Trophoblast cell (in vitro differentiated cells and primary cell): ENCODE data around the gene GALNTL6.

Source experiments
- DNase-seq, 2 donors: peaks; one replicate each; pipeline ENCODE4 v3.0.0-alpha.2; 2016
- H2AFZ ChIP-seq: 2 replicates; pipeline ENCODE4 v1.6.1; 2013; ENCODE audit warnings: low read length, moderate library complexity, mild to moderate bottlenecking; ENCODE audit not compliant: insufficient read depth, poor library complexity
- H2AK5ac ChIP-seq: 2 replicates; pipeline ENCODE4 v1.6.1; 2013; ENCODE audit warnings: mild to moderate bottlenecking, low read length
- H2BK120ac ChIP-seq: 2 replicates; pipeline ENCODE4 v1.6.1; 2013; ENCODE audit warnings: low read length, mild to moderate bottlenecking, moderate library complexity; ENCODE audit not compliant: insufficient read depth, poor library complexity
- H2BK12ac ChIP-seq: 2 replicates; pipeline ENCODE4 v1.6.1; 2013; ENCODE audit warnings: mild to moderate bottlenecking, low read length, moderate library complexity
- H2BK5ac ChIP-seq: 2 replicates; pipeline ENCODE4 v1.6.1; 2013; ENCODE audit warnings: low read length, low read depth, moderate library complexity, mild to moderate bottlenecking; ENCODE audit not compliant: poor library complexity
- H3K14ac ChIP-seq: 2 replicates; pipeline ENCODE4 v1.6.1; 2013; ENCODE audit warnings: mild to moderate bottlenecking, low read length
- H3K18ac ChIP-seq: 2 replicates; pipeline ENCODE4 v1.6.1; 2013; ENCODE audit warnings: mild to moderate bottlenecking, low read length
- H3K23ac ChIP-seq: 2 replicates; pipeline ENCODE4 v1.6.1; 2013; ENCODE audit warnings: low read length
- H3K27ac ChIP-seq: 2 replicates; pipeline ENCODE4 v1.5.1; 2013; ENCODE audit warnings: low read depth, mild to moderate bottlenecking, inconsistent platforms, low read length, moderate library complexity
- H3K27me3 ChIP-seq: 2 replicates; pipeline ENCODE4 v1.6.1; 2013; ENCODE audit warnings: inconsistent platforms, mild to moderate bottlenecking, low read length, moderate library complexity; ENCODE audit not compliant: insufficient read depth
- H3K36me3 ChIP-seq, 2 experiments: 1 replicate in 1 of 2; 2 replicates in 1 of 2; pipeline ENCODE4 v1.6.1; 2013; ENCODE audit warnings: low read length in 2 of 2, mild to moderate bottlenecking in 2 of 2, moderate library complexity in 1 of 2; ENCODE audit not compliant: insufficient read depth in 2 of 2, control insufficient read depth in 1 of 2
- H3K4ac ChIP-seq: 2 replicates; pipeline ENCODE4 v1.6.1; 2013; ENCODE audit warnings: low read depth, mild to moderate bottlenecking, low read length, moderate library complexity
- H3K4me1 ChIP-seq, 2 experiments: 1 replicate in 1 of 2; 2 replicates in 1 of 2; pipeline ENCODE4 v1.6.1; 2013; ENCODE audit warnings: low read length in 2 of 2, mild to moderate bottlenecking in 2 of 2, moderate library complexity in 1 of 2; ENCODE audit not compliant: insufficient read depth in 2 of 2, control insufficient read depth in 1 of 2
- H3K4me2 ChIP-seq: 2 replicates; pipeline ENCODE4 v1.6.1; 2013; ENCODE audit warnings: inconsistent platforms, mild to moderate bottlenecking, low read length, moderate library complexity
- H3K4me3 ChIP-seq: 2 replicates; pipeline ENCODE4 v1.5.1; 2013; ENCODE audit warnings: mild to moderate bottlenecking, low read depth, low read length, inconsistent platforms
- H3K79me1 ChIP-seq: one replicate; pipeline ENCODE4 v1.6.1; 2013; ENCODE audit warnings: low read length
- H3K79me2 ChIP-seq: 2 replicates; pipeline ENCODE4 v1.6.1; 2013; ENCODE audit warnings: low read length, mild to moderate bottlenecking; ENCODE audit not compliant: control insufficient read depth, insufficient read depth, poor library complexity
- H3K9ac ChIP-seq: 2 replicates; pipeline ENCODE4 v1.6.1; 2013; ENCODE audit warnings: mild to moderate bottlenecking, low read length
- H3K9me3 ChIP-seq: 2 replicates; pipeline ENCODE4 v1.6.1; 2013; ENCODE audit warnings: low read depth, mild to moderate bottlenecking, control low read depth, inconsistent platforms, low read length; ENCODE audit not compliant: insufficient read depth
- H4K12ac ChIP-seq: 2 replicates; pipeline ENCODE4 v1.6.1; 2013; ENCODE audit warnings: low read depth, mild to moderate bottlenecking, low read length, moderate library complexity
- H4K8ac ChIP-seq: 2 replicates; pipeline ENCODE4 v1.6.1; 2013; ENCODE audit warnings: low read depth, mild to moderate bottlenecking, low read length, moderate library complexity
- H4K91ac ChIP-seq: one replicate; pipeline ENCODE4 v1.6.1; 2013; ENCODE audit warnings: low read depth, mild to moderate bottlenecking, low read length, moderate library complexity
- WGBS: extraction: QIAGEN DNeasy Blood & Tissue Kit; methylation state at CpG from one replicate; pipeline ENCODE4 v1.1.7; 2013; ENCODE audit warnings: missing lambda C conversion rate; ENCODE audit not compliant: insufficient read length, insufficient coverage; ENCODE audit errors: extremely low coverage; 5-methylcytosine and 5-hydroxymethylcytosine counted together

GALNTL6 gene

DNA sequence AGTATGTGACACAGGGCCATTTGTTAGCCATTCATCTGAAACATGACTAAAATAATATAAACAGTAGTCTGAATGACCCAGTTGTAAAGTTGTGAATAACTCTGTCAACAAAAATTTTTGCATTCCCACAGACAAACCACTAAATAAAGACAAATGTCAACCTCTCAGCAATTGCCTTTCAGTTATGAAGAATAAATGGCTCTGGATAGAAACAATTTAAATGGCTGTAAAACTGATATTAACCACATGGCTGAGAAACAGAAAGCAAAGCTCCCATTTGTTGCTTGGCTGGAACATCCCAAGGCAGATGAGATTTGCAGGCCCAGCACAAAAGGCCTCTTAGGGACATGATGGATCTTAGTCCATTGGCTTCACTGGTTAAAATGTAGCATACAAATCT, 296.3 kb downstream of the GALNTL6 start:
- H4K12ac ChIP-seq, result no peak overlapping the region
- no peak overlapping the region for H2BK120ac ChIP-seq
- no peak overlapping the region for H4K8ac ChIP-seq
- no peak overlapping the region for H2AFZ ChIP-seq
- H3K27me3 ChIP-seq, result no peaks in the 10 kb centered on the region
- H3K4ac ChIP-seq, result no peak overlapping the region
- H3K4me3 ChIP-seq, result no peak overlapping the region
- H3K14ac ChIP-seq, result no peak overlapping the region
- no peak overlapping the region for H2BK5ac ChIP-seq
- DNase-seq, result no peak
- H3K18ac ChIP-seq, result no peak overlapping the region
- H3K9ac ChIP-seq, result no peak overlapping the region
- H3K4me1 ChIP-seq, result no peaks in the 10 kb centered on the region
- H2BK12ac ChIP-seq, result no peak overlapping the region
- no peaks in the 10 kb centered on the region for H3K36me3 ChIP-seq
- H3K27ac ChIP-seq, result no peak overlapping the region
- no peak overlapping the region for H2AK5ac ChIP-seq
- no peaks in the 10 kb centered on the region for H3K9me3 ChIP-seq
- H3K4me2 ChIP-seq, result no peak overlapping the region
- no peak overlapping the region for H4K91ac ChIP-seq
- H3K79me2 ChIP-seq, result no peaks in the 10 kb centered on the region
- no peaks in the 10 kb centered on the region for H3K79me1 ChIP-seq
- no peak overlapping the region for H3K23ac ChIP-seq

DNA sequence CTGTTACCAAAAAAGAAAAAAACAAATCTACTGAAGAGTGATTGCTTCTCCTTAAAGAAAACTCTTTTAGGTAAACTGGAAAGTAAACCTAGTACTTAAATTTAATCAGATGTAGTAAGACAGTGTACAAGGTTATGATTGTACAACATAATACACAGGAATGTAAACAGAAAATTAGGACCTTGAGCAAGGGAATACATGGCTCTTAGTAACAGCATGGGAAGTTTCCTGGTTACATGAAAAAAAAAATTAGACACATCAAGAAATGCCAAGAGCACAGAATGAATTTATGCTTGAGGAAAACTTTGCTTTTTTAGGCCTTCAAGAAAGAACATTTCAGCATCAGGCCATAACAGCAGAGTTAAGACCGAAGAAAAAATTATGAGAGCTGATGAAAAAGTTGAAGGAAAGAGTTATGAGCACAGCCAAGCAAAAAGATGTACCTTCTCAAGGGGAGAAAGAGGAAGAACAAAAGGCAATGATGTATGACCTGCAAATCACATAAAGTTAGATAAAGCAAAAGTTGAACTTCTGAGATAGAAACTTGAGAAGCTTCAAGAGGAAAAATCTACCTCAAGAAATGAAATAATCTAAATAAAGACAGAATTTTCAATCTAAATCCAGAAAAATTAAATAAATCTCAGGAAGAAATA, 311.6 kb downstream of the GALNTL6 start:
- H2BK5ac ChIP-seq, result no peak overlapping the region
- no peaks in the 10 kb centered on the region for H3K4me1 ChIP-seq
- H2AK5ac ChIP-seq, result no peak overlapping the region
- no peak overlapping the region for H3K14ac ChIP-seq
- H3K9ac ChIP-seq, result no peak overlapping the region
- no peaks in the 10 kb centered on the region for H3K79me2 ChIP-seq
- no peaks in the 10 kb centered on the region for H3K36me3 ChIP-seq
- no peak overlapping the region for H3K18ac ChIP-seq
- H4K91ac ChIP-seq, result no peak overlapping the region
- no peak overlapping the region for H3K27ac ChIP-seq
- H3K4ac ChIP-seq, result no peak overlapping the region
- H3K9me3 ChIP-seq, result no peaks in the 10 kb centered on the region
- H3K79me1 ChIP-seq, result no peaks in the 10 kb centered on the region
- no peak overlapping the region for H4K8ac ChIP-seq
- no peak overlapping the region for H2BK120ac ChIP-seq
- no peak overlapping the region for H3K23ac ChIP-seq
- H4K12ac ChIP-seq, result no peak overlapping the region
- no peak overlapping the region for H3K4me3 ChIP-seq
- H2BK12ac ChIP-seq, result no peak overlapping the region
- no peaks in the 10 kb centered on the region for H3K27me3 ChIP-seq
- DNase-seq, result no peak
- no peak overlapping the region for H3K4me2 ChIP-seq
- WGBS, result no CpG with 5 or more reads among the region's 1 CpG
- no peak overlapping the region for H2AFZ ChIP-seq

DNA sequence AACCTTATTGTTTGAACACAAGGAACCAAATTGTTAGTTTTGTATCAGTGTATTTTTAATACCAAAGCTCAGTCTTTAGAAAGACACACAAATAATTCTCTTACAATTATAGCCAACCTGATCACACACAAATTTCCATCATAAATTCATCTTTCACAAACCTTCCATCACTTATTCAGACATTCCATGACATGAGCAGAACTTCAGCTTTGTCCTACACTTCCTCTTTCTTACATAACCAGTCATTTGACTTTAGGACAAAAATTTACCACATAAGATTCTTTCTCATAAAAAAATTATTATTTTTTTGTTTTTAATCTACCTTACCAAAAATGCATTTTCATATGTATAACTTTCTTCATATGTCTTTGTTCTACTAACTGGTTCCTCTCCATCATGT, 312.2 kb downstream of the GALNTL6 start:
- Histone ChIP-seq H3K27ac (no peak overlapping the region), H3K4me1 (no peaks in the 10 kb centered on the region), H3K9me3 (no peaks in the 10 kb centered on the region), H4K12ac (no peak overlapping the region), H3K4ac (no peak overlapping the region), H3K14ac (no peak overlapping the region), H2BK5ac (no peak overlapping the region), H3K27me3 (no peaks in the 10 kb centered on the region), H2AFZ (no peak overlapping the region), H3K79me1 (no peaks in the 10 kb centered on the region), H3K4me2 (no peak overlapping the region), H3K18ac (no peak overlapping the region), H4K8ac (no peak overlapping the region), H3K79me2 (no peaks in the 10 kb centered on the region), H3K4me3 (no peak overlapping the region), H2BK12ac (no peak overlapping the region), H2AK5ac (no peak overlapping the region), H3K23ac (no peak overlapping the region), H3K36me3 (no peaks in the 10 kb centered on the region), H4K91ac (no peak overlapping the region), H3K9ac (no peak overlapping the region), H2BK120ac (no peak overlapping the region)
- DNase-seq, result no peak

DNA sequence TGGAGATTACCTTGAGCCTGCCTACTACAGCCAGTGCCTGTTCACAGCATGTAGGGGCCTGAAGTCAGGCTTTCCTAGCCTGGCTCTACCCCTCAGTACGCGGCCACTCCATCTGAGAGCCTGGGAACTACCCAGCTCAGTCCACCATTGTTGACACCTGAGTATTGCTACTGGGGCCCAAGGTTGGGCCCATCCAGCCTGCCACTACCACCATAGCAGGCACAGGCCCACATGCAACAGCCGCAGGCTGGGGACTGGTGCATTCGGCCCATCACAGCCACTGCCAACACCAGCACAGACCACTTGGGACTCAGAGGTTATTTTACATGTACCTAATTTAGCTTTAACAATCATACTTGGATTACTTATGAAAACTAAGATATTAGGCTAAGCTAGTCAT, 314.0 kb downstream of the GALNTL6 start:
- no CpG with 5 or more reads among the region's 4 CpGs for WGBS
- no peak overlapping the region for H3K9ac ChIP-seq
- no peak for DNase-seq

More for the DNA sequence above, 314.0 kb downstream of the GALNTL6 start:
- no peaks in the 10 kb centered on the region for H3K4me1 ChIP-seq
- no peaks in the 10 kb centered on the region for H3K79me2 ChIP-seq
- no peaks in the 10 kb centered on the region for H3K9me3 ChIP-seq
- no peak overlapping the region for H2AK5ac ChIP-seq
- H3K27ac ChIP-seq, result no peak overlapping the region
- no peaks in the 10 kb centered on the region for H3K36me3 ChIP-seq
- H3K27me3 ChIP-seq, result no peaks in the 10 kb centered on the region
- no peak overlapping the region for H4K91ac ChIP-seq
- H3K4me2 ChIP-seq, result no peak overlapping the region
- H4K8ac ChIP-seq, result no peak overlapping the region
- H3K4ac ChIP-seq, result no peak overlapping the region
- no peak overlapping the region for H2BK12ac ChIP-seq
- H3K18ac ChIP-seq, result no peak overlapping the region
- no peak overlapping the region for H2BK120ac ChIP-seq
- H3K4me3 ChIP-seq, result no peak overlapping the region
- H2BK5ac ChIP-seq, result no peak overlapping the region
- H3K23ac ChIP-seq, result no peak overlapping the region
- H3K79me1 ChIP-seq, result no peaks in the 10 kb centered on the region
- H3K14ac ChIP-seq, result no peak overlapping the region
- no peak overlapping the region for H4K12ac ChIP-seq
- no peak overlapping the region for H2AFZ ChIP-seq
